GM19455 (cell line): ENCODE measurements around the gene VILL.

Experiments
- ATAC-seq: cut with Tn5 transposase; IDR thresholded peaks from one replicate; pipeline ENCODE4 v1.9.1; 2021; ENCODE audit not compliant: unreplicated experiment

VILL gene

DNA sequence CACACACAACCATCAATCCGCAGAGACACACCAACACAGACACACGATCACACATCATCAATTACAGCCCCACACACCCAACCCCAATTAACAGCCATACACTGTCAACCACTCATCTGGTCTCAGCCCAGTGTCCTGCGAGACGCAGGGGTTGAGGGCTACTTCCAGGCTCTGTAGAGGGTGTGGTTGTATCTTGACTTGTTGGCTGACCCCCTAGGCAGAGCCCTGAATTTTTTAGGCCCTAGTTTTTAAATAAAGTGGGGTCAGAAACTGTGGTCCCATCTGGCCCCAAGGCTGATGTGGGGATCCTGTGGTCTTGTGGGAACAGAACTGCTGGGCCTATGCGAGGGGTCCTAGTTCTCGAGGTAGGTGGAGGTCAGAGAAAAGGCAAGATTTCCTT lies 9.2 kb downstream of the VILL start:
- no peak for ATAC-seq

DNA sequence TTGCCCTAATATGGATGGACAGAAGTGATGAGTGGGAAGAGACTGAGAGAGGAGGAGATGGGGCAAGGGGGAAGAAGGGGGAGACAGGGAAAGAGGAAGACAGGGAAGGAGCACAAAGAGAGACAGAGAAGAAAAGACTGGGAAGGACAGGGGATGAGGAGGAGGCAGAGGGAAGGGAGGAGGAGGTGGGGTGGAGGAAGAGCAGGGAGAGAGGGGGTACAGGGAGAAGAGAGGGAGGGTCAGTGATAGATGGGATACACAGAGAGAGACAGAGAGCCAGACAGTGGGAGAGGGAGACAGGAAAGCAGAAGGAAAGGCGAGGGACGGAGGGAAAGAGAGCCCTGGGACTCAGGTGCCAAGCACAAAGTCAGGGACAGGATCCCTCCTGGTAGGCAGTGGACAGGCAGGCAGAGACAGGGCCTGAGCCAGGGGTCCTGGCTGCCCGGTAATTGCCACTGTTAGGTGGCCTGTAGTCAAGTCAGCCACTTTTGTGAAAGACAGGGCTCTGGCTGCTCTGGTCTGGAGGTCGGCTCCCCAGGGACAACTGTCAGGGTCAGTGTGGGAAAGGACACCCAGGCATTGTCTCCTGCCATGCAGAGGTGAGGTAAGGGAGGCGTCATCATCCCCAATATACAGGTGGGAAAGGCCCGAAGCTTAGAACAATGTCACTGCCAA lies 9.8 kb downstream of the VILL start:
- ATAC-seq = no peak

DNA sequence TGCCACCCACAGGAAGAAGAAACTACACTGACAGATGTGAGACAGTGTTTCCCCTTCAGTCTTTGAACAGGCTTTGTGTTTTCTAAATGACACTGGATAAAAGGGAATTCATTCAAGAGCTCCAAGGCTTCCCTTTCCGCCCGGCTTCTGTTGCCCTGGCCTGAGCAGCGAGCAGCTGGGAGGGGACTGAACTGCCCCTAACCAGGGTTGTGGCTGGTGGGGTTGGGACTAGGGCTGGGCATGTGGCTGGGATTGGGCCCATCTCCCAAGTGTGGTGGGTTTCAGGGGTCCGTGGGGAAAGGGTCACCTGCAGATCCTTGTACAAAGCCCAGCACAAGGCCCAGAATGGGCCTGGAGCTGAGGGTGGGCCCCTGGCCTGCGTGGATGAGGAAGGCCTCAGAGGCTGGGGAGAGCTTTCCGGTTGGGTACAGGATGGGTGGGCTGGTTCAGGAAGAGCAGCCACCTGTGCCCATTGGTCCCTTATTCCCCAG lies 10.4 kb downstream of the VILL start:
- ATAC-seq = no peak

DNA sequence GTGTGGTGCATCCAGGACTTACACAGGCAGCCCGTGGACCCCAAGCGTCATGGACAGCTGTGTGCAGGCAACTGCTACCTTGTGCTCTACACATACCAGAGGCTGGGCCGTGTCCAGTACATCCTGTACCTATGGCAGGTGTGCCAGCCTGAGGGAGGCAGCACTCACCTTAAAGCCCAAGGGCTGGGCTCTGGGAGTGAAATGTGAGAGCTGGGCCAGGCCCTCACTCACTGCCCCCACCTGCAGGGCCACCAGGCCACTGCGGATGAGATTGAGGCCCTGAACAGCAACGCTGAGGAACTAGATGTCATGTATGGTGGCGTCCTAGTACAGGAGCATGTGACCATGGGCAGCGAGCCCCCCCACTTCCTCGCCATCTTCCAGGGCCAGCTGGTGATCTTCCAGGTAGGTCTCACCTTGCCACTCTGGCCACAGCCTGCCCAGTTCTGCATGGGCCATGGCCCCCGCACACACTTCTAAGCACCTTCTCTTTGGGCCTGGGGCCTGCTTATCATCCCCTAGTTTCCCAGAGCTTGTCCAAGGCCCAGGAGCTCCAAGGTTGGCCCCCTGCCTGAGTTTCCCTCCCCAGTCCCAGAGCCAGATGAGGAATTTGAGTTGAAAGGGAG lies 11.0 kb downstream of the VILL start:
- ATAC-seq = no peak

DNA sequence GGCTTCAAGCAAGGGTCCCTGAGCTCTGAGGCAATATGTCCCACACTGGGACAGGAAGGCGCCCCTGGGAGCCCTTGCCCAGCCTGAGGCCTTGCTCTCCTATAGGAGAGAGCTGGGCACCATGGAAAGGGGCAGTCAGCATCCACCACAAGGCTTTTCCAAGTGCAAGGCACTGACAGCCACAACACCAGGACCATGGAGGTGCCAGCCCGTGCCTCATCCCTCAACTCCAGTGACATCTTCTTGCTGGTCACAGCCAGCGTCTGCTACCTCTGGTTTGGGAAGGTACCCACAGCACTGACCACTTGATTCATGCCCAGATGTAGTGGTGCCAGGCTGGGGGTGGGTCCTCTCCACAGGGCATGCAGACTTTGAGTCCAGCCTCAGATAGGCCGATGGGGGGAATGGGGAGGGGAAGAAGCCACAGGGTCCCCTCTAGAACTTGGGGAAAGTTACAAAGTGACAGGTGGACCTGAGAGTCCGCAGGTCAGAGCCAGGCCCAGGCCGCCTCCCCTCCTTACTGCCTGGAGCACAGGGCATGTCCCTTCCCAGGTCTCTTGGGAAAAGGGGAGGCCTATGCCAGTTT lies 11.8 kb downstream of the VILL start:
- no peak for ATAC-seq

DNA sequence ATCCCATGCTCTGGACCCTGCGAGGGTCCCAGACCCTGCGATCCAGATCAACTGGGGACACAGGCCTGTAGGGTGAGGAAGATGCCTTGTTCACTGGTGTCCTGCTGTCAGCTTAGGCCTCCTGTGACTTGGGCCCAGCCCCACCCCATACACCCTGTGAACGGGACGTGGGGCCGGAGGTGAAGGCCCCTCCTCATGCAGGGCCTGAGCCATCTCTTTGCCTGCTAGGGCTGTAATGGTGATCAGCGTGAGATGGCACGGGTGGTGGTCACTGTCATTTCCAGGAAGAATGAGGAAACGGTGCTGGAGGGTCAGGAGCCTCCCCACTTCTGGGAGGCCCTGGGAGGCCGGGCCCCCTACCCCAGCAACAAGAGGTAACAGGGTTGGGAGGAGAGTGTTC lies 12.4 kb downstream of the VILL start:
- ATAC-seq = no peak

DNA sequence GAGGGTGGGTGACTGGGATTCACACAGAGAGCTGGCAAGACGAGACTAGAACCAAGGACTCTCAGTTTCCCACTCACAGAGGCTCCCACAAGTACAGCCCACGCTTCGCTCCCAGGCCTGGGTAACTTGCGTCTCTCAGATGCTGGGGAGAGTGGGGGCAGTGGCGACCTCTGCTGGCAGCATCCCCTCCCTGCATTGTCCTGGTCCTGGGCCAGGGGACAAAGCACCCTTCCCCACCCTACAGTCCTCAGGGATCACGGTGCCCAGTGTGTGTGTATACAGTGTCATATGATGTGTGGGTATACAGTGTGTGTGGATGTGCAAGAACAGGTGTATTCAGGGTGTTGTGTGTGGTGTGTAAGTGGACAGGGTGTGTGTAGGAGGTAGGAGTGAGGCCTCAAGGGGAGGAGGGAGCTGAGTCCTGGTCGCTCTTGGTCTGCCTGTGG lies 12.8 kb downstream of the VILL start:
- no peak for ATAC-seq

DNA sequence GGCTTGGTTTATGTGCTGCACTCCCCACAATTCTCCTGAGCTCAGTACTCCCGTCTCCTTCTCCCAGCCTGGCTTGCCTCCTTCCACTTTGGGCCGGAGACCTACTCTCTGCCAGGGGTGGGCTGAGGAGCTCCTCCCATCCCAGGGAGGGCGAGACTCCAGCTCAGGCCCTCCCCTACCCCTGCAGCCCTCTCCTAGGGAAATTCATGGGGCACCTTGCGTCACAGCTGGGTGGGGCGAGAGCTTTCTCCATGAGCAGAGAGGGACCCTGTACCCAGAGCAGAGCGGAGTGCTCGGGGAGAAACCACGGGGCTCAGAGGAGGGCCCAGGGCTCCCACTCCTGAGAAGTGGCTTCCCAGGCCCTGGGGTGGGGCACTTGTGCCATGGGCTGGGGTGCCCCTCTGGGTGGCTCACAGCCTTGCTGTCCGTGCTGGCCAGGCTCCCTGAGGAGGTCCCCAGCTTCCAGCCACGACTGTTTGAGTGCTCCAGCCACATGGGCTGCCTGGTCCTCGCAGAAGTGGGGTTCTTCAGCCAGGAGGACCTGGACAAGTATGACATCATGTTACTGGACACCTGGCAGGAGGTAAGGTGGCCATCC lies 13.3 kb downstream of the VILL start:
- no peak for ATAC-seq

DNA sequence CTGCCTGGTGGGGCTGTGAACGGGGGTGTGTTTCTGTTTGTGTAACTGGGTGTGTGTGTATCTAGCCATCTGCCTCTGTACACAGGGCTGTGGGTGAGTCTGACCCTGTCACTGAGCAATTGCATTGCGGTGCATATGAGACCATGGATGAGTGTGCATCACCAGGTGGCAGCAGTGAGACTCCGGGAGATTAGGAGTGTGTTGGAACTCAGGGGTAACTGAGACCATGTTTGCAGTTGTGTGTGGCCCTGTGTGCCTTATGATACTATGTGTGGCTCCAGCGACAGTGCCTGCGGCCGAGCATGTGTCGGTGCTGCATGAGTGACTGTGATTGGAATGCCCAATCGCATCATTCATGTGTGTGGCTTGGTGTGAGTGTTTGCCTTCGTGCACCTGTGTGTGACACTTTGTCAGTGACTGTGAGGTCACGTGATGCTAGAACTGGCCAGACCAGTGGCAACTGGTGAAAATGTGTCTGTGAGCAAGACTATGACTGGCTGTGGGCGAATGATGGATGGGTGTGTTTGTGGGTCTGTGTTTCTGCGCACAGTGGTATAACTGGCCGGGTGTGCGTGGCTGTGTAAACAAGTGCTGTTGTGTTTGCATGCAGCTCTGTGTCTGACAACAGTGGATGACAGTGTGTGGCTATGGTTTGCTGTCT lies 14.0 kb downstream of the VILL start:
- ATAC-seq = no peak

DNA sequence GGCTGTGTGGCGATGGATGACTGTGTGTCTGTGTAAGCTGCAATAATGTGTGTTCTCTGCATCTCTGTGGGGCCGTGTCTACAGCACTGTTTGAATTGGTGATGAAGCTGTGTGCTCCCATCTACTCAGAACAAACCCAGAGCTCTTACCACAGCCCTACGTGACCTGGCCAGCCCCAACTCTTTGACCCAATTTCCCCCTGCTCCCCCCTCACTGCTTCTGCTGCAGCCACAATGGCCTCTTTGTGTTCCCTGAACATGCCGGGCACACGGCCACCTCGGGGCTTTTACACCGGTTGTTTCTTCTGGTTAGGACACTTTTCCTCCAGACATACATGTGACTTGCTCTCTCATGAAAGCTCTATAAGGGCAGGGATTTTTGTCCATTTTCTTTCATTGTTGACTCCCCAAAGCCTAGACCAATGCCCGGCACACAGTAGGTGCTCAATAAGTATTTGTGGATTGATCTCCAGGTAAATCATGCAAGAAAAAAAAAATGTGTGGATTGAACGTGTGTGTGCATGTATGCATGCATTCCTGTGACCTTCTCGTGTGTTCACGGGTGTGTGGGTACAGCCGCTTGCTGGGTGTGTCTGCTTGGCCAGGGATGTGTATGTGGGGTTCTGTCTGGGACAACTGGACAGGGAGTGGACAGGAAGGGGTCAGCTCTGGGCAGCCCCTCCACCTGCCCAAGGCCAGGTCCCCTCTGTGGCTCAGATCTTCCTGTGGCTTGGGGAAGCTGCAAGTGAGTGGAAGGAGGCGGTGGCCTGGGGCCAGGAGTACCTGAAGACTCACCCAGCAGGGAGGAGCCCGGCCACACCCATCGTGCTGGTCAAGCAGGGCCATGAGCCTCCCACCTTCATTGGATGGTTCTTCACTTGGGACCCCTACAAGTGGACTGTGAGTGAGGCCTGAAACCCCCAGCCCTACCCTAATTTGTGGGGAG lies 14.8 kb downstream of the VILL start:
- no peak for ATAC-seq

DNA sequence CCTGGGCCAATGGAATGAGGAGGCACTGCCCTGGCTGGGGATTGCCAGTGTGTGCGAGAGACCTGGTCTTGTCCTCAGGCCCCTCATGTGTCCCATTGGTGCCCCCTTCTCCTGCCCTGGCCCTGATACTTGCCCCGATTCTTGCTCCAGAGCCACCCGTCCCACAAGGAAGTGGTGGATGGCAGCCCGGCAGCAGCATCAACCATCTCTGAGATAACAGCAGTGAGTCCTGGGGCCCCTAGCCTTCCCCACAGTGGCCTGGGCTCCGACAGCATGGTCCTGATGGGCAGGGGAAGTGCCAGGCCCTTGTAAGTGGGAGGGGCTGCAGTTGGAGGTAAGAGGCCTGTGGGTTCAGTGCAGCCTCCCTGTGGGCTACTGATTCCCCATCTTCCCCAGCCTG lies 15.4 kb downstream of the VILL start:
- no peak for ATAC-seq

DNA sequence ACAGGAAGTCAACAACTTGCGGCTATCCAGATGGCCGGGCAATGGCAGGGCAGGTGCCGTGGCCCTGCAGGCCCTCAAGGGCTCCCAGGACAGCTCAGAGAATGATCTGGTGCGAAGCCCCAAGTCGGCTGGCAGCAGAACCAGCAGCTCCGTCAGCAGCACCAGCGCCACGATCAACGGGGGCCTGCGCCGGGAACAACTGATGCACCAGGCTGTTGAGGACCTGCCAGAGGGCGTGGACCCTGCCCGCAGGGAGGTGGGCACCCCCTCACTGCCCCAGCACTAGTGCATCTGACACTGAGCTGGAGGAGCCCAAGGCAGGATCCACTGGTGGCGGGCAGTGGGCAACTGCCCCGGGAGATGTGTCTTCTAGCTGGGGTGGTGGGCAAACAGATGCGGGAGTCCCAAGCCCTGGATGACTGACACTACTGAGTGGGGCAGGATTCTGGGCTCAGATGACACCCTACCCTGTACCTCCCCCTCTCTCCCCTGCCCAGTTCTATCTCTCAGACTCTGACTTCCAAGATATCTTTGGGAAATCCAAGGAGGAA lies 15.9 kb downstream of the VILL start:
- no peak for ATAC-seq

DNA sequence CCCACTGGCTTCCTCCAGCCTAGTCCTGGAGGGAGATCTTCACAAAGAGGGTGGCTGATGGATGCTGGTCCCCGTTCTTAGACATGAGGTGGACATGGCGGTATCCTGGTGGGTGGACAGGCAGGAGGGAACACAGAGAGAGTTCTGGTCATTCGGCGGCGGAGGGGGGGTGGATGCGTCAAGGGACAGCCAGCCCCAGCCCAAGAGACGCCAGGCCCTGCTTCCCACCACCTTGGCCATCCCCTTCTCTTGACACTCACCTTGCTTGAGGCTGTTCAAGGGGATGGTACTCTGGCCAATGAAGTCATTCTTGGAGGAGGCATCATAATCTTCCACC lies 17.1 kb downstream of the VILL start:
- no peak for ATAC-seq

DNA sequence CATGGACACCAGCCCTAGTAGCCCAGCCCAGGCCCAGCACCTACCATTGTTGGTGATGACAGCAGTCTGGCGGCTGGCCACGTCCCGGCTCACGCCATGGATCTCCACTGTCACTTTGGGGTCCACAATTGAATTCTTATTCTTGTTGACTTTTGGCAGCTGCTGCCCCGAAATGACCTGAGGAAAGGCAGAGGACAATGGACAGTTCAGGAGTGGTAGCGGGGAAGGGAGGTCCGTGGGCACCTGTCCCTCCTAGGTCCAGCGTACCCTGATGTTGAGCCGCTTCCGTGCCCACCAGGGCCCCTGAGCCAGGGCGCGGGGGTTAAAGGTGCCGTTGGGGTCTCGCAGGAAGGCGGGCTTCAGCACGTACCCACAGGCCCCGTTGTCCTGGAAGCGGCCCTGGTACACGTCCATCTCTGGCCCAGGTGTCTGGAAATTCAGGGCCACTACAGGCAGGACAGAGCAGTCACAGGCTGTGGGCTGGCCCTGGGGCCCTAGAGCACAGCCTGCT lies 17.7 kb downstream of the VILL start:
- no peak for ATAC-seq

DNA sequence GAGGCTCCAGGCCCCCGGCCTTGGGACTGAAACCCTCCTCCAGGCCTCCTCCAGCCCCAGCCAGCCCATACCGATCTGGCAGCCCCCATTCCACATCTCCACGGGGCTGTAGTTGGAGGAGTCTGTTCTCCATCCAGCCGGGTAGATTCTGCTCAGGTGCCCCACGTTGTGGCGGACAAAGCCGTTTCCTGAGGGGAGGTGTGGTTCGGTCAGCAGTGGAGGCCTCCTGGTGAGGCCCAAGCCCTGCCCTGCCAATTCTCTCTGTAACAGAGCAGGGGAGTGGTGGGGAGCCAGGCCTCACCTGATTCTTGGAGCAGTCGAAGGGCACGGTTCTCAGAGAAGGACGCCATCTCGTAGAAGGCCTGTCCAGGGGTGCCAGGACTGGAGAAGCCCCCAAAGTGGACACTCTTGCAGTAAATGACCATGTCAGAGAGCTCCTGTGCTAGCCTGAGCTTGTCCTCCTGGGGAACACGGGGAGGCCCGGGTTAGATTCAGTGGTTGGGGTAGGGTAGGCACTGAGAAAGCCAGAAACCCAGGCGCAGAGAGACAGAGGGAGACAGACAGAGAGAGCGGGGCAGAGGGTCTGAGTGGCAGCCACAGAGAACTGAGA lies 18.5 kb downstream of the VILL start:
- no peak for ATAC-seq

DNA sequence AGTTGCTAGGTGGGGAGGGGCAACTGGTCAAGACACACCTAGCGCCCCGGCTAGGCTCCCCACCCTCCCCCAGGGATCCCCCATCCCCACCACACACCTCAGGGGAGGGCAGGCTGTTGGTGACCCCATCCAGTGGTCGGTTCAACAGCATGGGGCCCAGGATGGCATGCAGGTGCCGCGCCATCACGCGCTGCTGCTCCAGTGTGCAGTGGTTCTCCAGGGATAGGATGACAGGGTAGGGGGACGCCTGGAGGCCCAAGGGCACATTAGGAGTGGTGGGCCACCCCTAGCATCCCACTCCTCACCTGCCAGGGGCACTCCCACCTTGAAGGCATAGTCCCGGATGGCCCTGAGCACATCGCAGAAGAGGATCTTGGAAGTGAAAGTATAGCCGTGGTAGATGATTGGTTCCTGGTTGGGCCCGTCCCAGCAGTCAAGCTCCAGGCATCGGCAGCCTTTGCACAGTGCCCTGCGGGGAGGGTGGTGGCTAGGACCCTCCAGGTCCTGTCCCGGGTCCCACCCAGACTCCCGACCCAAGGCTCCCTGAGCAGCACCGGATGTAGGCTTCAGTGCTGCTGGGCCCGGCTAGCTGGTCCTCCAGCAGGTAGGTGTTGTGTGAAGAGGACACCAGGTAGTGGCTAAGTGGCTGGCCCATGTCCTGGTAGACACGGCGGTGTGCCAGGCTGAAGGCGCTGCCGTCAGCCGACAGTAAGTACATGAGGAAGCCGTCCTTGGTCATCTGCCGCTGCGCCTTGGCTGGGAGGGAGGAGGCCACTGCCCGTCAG lies 19.4 kb downstream of the VILL start:
- no peak for ATAC-seq

DNA sequence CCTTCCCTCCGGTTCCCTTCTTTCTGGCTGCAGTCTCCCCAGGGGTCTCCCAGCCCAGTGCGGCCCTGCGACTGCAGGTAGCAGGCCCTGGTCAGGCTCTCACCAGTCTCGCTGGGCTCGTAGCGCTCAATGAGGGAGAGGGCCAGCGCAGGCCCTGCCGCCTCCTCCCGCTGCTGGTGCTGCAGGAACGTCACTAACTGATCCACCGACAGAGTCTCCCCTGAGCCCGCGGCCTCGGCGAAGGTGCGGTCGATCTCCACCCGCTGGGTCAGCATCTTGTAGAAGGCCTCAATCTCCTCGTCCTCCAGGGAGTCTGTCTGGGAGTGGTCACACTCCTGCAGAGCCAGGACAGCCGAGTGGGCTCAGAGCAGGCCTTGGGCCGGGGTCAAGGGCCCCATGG lies 20.5 kb downstream of the VILL start:
- ATAC-seq = no peak

DNA sequence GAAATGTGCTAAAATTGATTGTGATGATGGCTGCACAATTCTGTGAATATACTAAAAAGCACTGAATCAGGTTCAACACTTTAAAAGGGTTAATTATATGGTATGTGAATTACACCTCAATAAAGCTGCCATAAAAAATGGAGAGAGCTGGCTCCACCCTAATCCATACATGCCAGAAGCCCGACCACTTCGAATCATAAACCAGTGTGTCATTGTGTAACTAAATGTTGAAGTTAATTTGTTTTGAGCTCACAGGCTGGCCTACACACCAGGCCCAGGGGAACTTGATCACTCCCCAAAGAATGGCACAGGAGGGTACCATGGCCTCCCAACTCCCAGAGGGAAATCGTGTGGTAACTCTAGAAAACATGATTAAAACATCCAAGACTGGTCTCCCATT lies 24.9 kb downstream of the VILL start:
- no peak for ATAC-seq

DNA sequence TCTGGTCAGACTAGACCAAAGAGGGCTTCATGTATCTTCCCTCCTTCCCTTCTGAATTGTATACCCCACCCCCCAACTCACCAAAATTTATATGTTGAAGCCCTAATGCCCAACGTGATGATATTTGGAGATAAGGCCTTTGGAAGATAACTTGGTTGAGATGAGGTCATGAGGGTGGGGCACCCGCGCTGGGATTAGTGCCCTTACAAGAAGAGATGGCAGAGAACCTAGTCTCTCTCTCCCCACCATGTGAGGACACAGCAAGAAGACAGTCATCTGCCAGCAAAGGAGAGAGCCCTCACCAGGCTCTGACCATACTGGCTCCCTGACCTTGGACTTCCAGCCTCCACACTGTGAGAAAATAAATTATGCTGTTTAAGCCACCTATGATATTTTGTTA lies 25.4 kb downstream of the VILL start:
- ATAC-seq = no peak
